Measurements from ENCODE around the gene PLEKHA4. TPM values are rescaled to one million over a fixed set of nuclear protein-coding genes. Genes with fewer than 3 reads are reported as not detected.

Gene PLEKHA4
- total RNA-seq = 4.4 and 5.6 TPM in 2 replicates

DNA sequence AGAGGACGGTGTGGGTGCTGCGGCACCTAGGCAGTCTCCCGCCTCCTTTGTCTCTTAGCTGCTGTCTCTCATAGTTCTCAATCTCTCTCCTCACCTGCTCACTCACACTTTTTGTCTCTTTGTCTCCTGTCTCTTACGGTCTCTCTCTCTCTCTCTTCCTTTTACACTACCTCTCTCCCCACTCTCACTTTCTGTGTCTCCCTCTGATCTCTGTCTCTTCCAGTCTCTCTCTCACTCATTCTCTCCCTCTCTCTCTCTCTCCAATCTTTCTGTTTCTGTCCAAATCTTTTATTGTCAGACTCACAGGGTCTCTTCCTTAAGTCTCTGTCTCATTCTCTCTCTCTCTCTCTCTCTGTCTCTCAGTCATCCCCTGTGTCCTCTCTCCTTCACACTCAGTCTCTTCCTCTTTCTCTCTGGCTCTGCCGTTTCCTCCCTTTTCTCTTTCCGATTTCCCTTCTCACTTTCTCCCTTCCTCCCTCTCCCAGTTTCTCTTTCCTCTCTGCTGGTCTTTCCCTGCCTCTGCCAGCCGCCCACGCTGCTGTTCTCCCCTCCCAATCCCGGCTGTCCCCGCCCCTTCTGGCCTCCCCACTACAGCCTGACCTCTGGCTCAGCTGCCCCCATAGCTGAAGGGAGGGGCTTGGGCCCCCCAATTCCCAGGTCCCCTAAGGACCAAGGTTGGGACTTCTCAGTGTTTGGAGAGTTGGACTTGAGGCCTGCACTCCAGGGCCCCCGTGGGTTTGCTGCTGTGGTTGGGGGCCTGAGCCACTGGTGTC lies at the start of gene PLEKHA4:
PLEKHA4 (minus strand) TSS at position 504 of the 773 bp plus-strand sequence. CDS start 997 bp downstream, outside the sequence.

GRCh38 chr19:48899781-48900476 lies 31.5 kb upstream of the PLEKHA4 start, which contains the start of gene NUCB1:
TSS of gene NUCB1 (plus strand) at chr19:48900312. CDS start at chr19:48900797, 485 bp downstream.

GRCh38 chr19:48872182-48872883 lies 3.9 kb upstream of the PLEKHA4 start, which contains the start of gene PPP1R15A:
TSS of gene PPP1R15A (plus strand) at chr19:48872421. CDS start at chr19:48873234, 813 bp downstream.

DNA sequence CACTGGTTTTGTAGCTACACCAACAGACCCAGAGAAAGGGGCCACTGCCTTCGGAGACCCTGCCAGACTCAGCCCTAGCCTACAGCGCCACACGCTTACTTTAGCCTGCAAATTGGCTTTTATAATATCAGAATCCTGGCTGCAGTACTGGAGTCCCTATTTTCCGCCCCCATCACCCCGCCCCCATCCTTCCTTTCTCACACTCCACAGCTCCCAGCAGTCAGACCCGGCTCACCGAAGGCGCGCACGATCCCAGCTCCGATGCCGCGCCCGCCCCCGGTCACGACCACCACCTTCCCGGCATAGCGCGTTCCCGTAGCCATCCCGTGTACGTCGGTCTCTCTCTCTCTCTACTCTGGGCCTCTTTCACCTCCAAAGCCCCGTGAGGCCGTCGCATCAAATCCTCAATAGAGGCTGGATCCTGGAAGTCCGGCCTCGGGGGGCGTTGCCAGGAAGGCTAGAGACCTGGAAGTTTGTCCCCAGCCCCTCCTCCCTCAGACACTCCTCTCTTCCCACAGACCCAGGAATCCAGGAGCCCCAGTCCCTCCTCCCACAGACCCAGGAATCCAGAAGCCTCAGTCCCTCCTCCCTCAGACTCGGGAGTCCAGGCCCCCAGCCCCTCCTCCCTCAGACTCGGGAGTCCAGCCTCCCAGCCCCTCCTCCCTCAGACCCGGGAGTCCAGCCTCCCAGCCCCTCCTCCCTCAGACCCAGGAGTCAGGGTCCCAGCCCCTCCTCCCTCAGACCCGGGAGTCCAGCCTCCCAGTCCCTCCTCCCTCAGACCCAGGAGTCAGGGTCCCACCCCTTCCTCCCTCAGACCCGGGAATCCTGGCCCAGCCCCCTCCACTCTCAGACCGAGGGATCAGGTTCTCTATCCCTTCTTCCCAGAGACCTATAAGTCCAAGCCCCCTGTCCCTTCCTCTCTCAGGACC lies 32.1 kb downstream of the PLEKHA4 start, which contains the start of gene HSD17B14:
HSD17B14 (minus strand) TSS at position 403 of the 929 bp plus-strand sequence; CDS start at position 323, 80 bp downstream.

Small RNA genes lying within 50 kb of the gene (small RNA-seq; reads per million reads assigned to genes)
- gene RNU6-317P = not detected

Other genes starting within 250 kb of the PLEKHA4 start
- gene RPL18, start 249.4 kb downstream of the PLEKHA4 start, total RNA-seq = 1,558 and 1,662 TPM in 2 replicates
- 11.3 and 11.7 TPM in 2 replicates for gene SPHK2, start 249.1 kb downstream of the PLEKHA4 start, total RNA-seq
- gene DBP, start 231.2 kb downstream of the PLEKHA4 start, total RNA-seq = 0.80 and 1.3 TPM in 2 replicates
- 0.27 and 1.2 TPM in 2 replicates for gene CA11, start 222.4 kb downstream of the PLEKHA4 start, total RNA-seq
- gene NTN5, start 195.6 kb downstream of the PLEKHA4 start, total RNA-seq = not detected in 2 replicates
- gene FUT2, start 172.6 kb downstream of the PLEKHA4 start, total RNA-seq = not detected in 2 replicates
- gene MAMSTR, start 148.9 kb downstream of the PLEKHA4 start, total RNA-seq = 0.27 and 0.43 TPM in 2 replicates
- 59.7 and 82.9 TPM in 2 replicates for gene RASIP1, start 128.0 kb downstream of the PLEKHA4 start, total RNA-seq
- gene IZUMO1, start 121.7 kb downstream of the PLEKHA4 start, total RNA-seq = 0.40 and 0.43 TPM in 2 replicates
- 5.5 and 7.2 TPM in 2 replicates for gene FUT1, start 116.0 kb downstream of the PLEKHA4 start, total RNA-seq
- gene FGF21, start 113.1 kb downstream of the PLEKHA4 start, total RNA-seq = not detected in 2 replicates
- gene BCAT2, start 57.6 kb downstream of the PLEKHA4 start, total RNA-seq = 34.8 and 44.5 TPM in 2 replicates
- gene HSD17B14, start 32.1 kb downstream of the PLEKHA4 start, total RNA-seq = 2.7 and 6.2 TPM in 2 replicates
- 35.7 and 43.0 TPM in 2 replicates for gene PPP1R15A, start 3.8 kb upstream of the PLEKHA4 start, total RNA-seq
- gene TULP2, start 30.1 kb upstream of the PLEKHA4 start, total RNA-seq = 0.40 TPM in 1 of 2 replicates, not detected in the other
- gene NUCB1, start 31.7 kb upstream of the PLEKHA4 start, total RNA-seq = 193 and 203 TPM in 2 replicates
- not detected in 2 replicates for gene DHDH, start 65.1 kb upstream of the PLEKHA4 start, total RNA-seq
- gene BAX, start 86.3 kb upstream of the PLEKHA4 start, total RNA-seq = 81.7 and 89.2 TPM in 2 replicates
- 1,330 and 1,646 TPM in 2 replicates for gene FTL, start 96.7 kb upstream of the PLEKHA4 start, total RNA-seq
- 45.9 and 46.9 TPM in 2 replicates for gene GYS1, start 124.7 kb upstream of the PLEKHA4 start, total RNA-seq
- 152 and 220 TPM in 2 replicates for gene RUVBL2, start 125.3 kb upstream of the PLEKHA4 start, total RNA-seq
- gene LHB, start 148.5 kb upstream of the PLEKHA4 start, total RNA-seq = not detected in 2 replicates
- gene CGB3, start 155.7 kb upstream of the PLEKHA4 start, total RNA-seq = not detected in 2 replicates
- not detected in 2 replicates for gene CGB2, start 163.3 kb upstream of the PLEKHA4 start, total RNA-seq
- gene CGB1, start 168.3 kb upstream of the PLEKHA4 start, total RNA-seq = not detected in 2 replicates
- gene CGB5, start 175.2 kb upstream of the PLEKHA4 start, total RNA-seq = 0.22 TPM in 1 of 2 replicates, not detected in the other
- gene CGB8, start 180.5 kb upstream of the PLEKHA4 start, total RNA-seq = not detected in 2 replicates
- gene CGB7, start 189.1 kb upstream of the PLEKHA4 start, total RNA-seq = 0.13 and 0.29 TPM in 2 replicates
- not detected in 2 replicates for gene NTF4, start 196.2 kb upstream of the PLEKHA4 start, total RNA-seq
- gene KCNA7, start 204.1 kb upstream of the PLEKHA4 start, total RNA-seq = not detected in 2 replicates
- 169 and 205 TPM in 2 replicates for gene SNRNP70, start 216.8 kb upstream of the PLEKHA4 start, total RNA-seq
- 0.93 and 1.1 TPM in 2 replicates for gene LIN7B, start 245.8 kb upstream of the PLEKHA4 start, total RNA-seq